IMR-90 (cell line): ENCODE results near the gene NCOR1. TPM values are rescaled to one million over a fixed set of nuclear protein-coding genes. Genes with fewer than 3 reads are reported as not detected.
"Not testable (repeated sequence)": the region's sequence is repeated elsewhere in the genome, so short reads cannot be mapped to it uniquely, and the experiment has no call there.

Experiments used
- ATAC-seq: fragments of 200-7000 bp; cut with Tn5 transposase; 2 replicates; pipeline ENCODE4 v1.9.1; 2020; ENCODE audit warnings: low read depth, mild to moderate bottlenecking, moderate library complexity
- BruUV-seq: library from RNA; stranded (reverse); fragments of 400-500 nt; replicated peaks from 2 replicates; lab custom pipeline; 2021; lab: Mats Ljungman, UMichigan
- CTCF ChIA-PET: fragments of 300-600 bp; formaldehyde crosslinking; extraction: SDS; loops from one replicate; lab custom pipeline; 2021; ENCODE audit warnings: antibody characterized with exemption; lab: Yijun Ruan, JAX
- POLR2A ChIA-PET: fragments of 300-600 bp; sonication (Branson Sonifier 250); formaldehyde crosslinking; loops from one replicate; lab custom pipeline; 2022; ENCODE audit warnings: antibody characterized with exemption; ENCODE audit not compliant: unreplicated experiment; lab: Charles Lee
- DNase-seq: peaks from one replicate; pipeline ENCODE4 v3.0.0; 2013
- H2AFZ ChIP-seq: replicated peaks from 2 replicates; pipeline ENCODE3; 2013; ENCODE audit warnings: low read length, mild to moderate bottlenecking; ENCODE audit not compliant: poor library complexity
- H2AK5ac ChIP-seq: 2 replicates; pipeline ENCODE4 v1.6.1; 2013; ENCODE audit warnings: low read depth, low read length, inconsistent platforms
- H2AK9ac ChIP-seq: replicated peaks from 2 replicates; pipeline ENCODE3; 2013; ENCODE audit warnings: mild to moderate bottlenecking, low read depth, low read length, moderate library complexity; ENCODE audit not compliant: poor library complexity
- H2BK120ac ChIP-seq: 2 replicates; pipeline ENCODE4 v1.6.1; 2013; ENCODE audit warnings: low read depth, low read length, inconsistent platforms
- H2BK15ac ChIP-seq: 3 replicates; pipeline ENCODE4 v1.6.1; 2013; ENCODE audit warnings: low read depth, low read length, inconsistent platforms
- H2BK20ac ChIP-seq: 2 replicates; pipeline ENCODE4 v1.6.1; 2013; ENCODE audit warnings: low read depth, mild to moderate bottlenecking, inconsistent platforms, low read length, moderate library complexity
- H2BK5ac ChIP-seq: 2 replicates; pipeline ENCODE4 v1.6.1; 2013; ENCODE audit warnings: mild to moderate bottlenecking, low read depth, low read length, inconsistent platforms; ENCODE audit not compliant: poor library complexity, severe bottlenecking
- H3K14ac ChIP-seq: replicated peaks from 2 replicates; pipeline ENCODE4 v1.6.1; 2013; ENCODE audit warnings: low read depth, low read length, inconsistent platforms
- H3K18ac ChIP-seq: 2 replicates; pipeline ENCODE4 v1.6.1; 2013; ENCODE audit warnings: low read depth, low read length, control low read depth
- H3K23ac ChIP-seq: 2 replicates; pipeline ENCODE4 v1.6.1; 2013; ENCODE audit warnings: low read depth, low read length, inconsistent platforms
- H3K27ac ChIP-seq: 2 replicates; pipeline ENCODE4 v1.5.1; 2013; ENCODE audit warnings: mild to moderate bottlenecking, control low read depth, low read length; ENCODE audit not compliant: insufficient read depth
- H3K27me3 ChIP-seq: 2 replicates; pipeline ENCODE4 v1.6.1; 2013; ENCODE audit warnings: low read length; ENCODE audit not compliant: control insufficient read depth, insufficient read depth
- H3K36me3 ChIP-seq: 2 replicates; pipeline ENCODE4 v1.6.1; 2013; ENCODE audit warnings: low read length, mixed read lengths; ENCODE audit not compliant: control insufficient read depth, insufficient read depth
- H3K4ac ChIP-seq: 2 replicates; pipeline ENCODE4 v1.6.1; 2013; ENCODE audit warnings: low read depth, low read length, inconsistent platforms
- H3K4me1 ChIP-seq: 2 replicates; pipeline ENCODE4 v1.6.1; 2013; ENCODE audit warnings: low read length, mixed read lengths; ENCODE audit not compliant: control insufficient read depth, insufficient read depth
- H3K4me2 ChIP-seq: 2 replicates; pipeline ENCODE4 v1.6.1; 2013; ENCODE audit warnings: low read depth, mild to moderate bottlenecking, control low read depth, low read length, moderate library complexity
- H3K4me3 ChIP-seq: 2 replicates; pipeline ENCODE4 v1.5.1; 2013; ENCODE audit warnings: low read depth, mild to moderate bottlenecking, control low read depth, low read length, moderate library complexity; ENCODE audit not compliant: insufficient read depth
- H3K56ac ChIP-seq: 2 replicates; pipeline ENCODE4 v1.6.1; 2013; ENCODE audit warnings: low read length, inconsistent platforms; ENCODE audit not compliant: insufficient read depth; ENCODE audit errors: extremely low read depth
- H3K79me1 ChIP-seq, 2 experiments: 2 replicates each; pipeline ENCODE4 v1.6.1; 2013; ENCODE audit warnings: low read length in 2 of 2, inconsistent platforms in 1 of 2, low read depth in 1 of 2
- H3K9ac ChIP-seq: 2 replicates; pipeline ENCODE4 v1.6.1; 2013; ENCODE audit warnings: low read depth, low read length, control low read depth
- H3K9me1 ChIP-seq: 2 replicates; pipeline ENCODE4 v1.6.1; 2013; ENCODE audit warnings: low read length, inconsistent platforms; ENCODE audit not compliant: insufficient read depth
- H3K9me3 ChIP-seq: 2 replicates; pipeline ENCODE4 v1.6.1; 2013; ENCODE audit warnings: low read length; ENCODE audit not compliant: control insufficient read depth, insufficient read depth
- H4K20me1 ChIP-seq: 2 replicates; pipeline ENCODE4 v1.6.1; 2013; ENCODE audit warnings: low read length, inconsistent platforms; ENCODE audit not compliant: insufficient read depth
- H4K5ac ChIP-seq: 2 replicates; pipeline ENCODE4 v1.6.1; 2013; ENCODE audit warnings: mild to moderate bottlenecking, low read depth, low read length, control low read depth
- H4K8ac ChIP-seq, 2 experiments: 2 replicates each; pipeline ENCODE4 v1.6.1; 2013; ENCODE audit warnings: low read depth in 2 of 2, low read length in 2 of 2, control low read depth in 1 of 2, inconsistent platforms in 1 of 2
- H4K91ac ChIP-seq: 2 replicates; pipeline ENCODE4 v1.6.1; 2013; ENCODE audit warnings: low read depth, low read length, inconsistent platforms; ENCODE audit not compliant: insufficient read depth
- WGBS, 2 experiments: methylation state at CpG; one replicate each; pipeline versions ENCODE4 v1.1.5 to v1.1.7; 2013; ENCODE audit warnings: missing lambda C conversion rate in 2 of 2; ENCODE audit not compliant: insufficient read length in 1 of 2; ENCODE audit errors: extremely low coverage in 2 of 2; 5-methylcytosine and 5-hydroxymethylcytosine counted together
- dilution Hi-C: fragments of 300-500 bp; cut with HindIII; formaldehyde crosslinking; loops from one replicate; pipeline ENCODE4 v1.14.3; 2018; ENCODE audit warnings: low sequenced_read_pairs; ENCODE audit not compliant: unreplicated experiment
- in situ Hi-C: fragments of 300-500 bp; cut with MboI; formaldehyde crosslinking; loops from 3 replicates; pipeline ENCODE4 v1.14.3; 2019; ENCODE audit warnings: low sequenced_read_pairs, inconsistent platforms, mixed read lengths
- intact Hi-C: fragments of 100-400 bp; cut with micrococcal nuclease; formaldehyde crosslinking; loops from 2 replicates; pipeline ENCODE4 v1.10.0; 2022
- polyA plus RNA-seq, 3 experiments: library from polyadenylated mRNA; depleted of rRNA; stranded (reverse); fragments of >200 nt; gene quantifications; 2 replicates each; pipeline ENCODE4 v1.2.3, GENCODE V29; 2012; ENCODE audit warnings: low replicate concordance in 1 of 3
- total RNA-seq: library from RNA; depleted of rRNA; stranded (reverse); fragments of >200 nt; gene quantifications from 2 replicates; pipeline ENCODE4 v1.2.3, GENCODE V29; 2012

NCOR1 gene
- total and polyA plus RNA-seq, 2 of the 4 experiments (the other 2 are of a cell fraction), result 54.5 to 80.3 TPM

DNA sequence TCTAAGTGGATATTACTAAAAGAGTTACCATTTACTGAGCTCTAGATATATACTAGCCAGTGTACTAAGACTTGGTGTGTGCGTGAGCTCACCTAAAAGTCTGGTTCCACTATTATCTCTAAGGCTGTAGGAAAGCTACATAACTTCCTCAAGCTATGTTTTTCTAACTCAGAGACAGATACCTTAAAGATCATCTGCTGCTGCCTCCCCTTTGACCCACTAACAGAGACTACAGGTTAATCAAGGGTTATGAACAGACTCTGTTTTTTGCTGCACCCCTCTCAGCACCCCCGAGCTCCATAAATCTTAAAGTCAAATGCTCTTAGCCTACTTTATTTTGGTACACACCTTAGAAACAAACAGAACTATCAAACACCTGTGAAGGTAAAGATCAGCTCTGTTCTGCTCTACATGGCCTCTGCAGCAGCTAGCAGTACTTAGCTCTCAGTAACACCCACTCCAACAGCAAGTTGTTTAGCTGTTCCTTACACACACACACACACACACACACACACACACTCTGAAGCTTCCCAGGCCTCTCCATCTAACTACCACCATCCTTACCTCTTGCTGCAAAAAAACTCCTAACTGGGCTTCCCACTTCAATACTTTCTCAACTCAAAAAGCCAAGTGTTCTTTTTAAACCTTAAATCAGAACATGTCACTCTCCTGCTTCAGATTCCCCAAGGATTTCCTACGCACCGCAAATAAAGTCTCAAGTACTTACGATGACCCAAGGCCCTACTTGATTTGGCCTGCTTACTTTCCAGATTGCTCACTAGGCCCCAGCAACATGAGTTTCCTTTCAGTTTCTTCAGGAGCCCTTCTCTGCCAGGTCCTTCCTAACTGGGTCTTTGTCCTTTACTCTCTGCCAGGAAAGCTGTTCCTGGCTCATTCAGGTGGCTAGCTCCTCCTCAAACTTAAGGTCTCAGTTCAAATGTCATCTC lies 12.5 kb downstream of the NCOR1 start:
- H3K14ac ChIP-seq, result not testable (repeated sequence)

DNA sequence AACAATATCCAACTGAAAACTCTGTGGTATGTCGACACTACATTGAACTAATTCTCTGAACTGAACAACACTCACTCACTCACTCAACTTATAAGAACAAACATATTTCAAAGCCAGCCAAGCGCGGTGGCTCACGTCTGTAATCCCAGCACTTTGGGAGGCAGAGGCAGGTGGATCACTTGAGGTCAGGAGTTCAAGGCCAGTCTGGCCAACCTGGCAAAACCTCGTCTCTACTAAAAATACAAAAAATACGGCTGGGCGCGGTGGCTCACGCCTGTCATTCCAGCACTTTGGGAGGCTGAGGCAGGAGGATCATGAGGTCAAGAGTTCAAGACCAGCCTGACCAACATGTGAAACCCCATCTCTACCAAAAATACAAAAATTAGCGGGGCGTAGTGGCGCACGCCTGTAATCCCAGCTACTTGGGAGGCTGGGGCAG lies 13.6 kb downstream of the NCOR1 start:
- H3K27me3 ChIP-seq, BruUV-seq, in situ Hi-C loops, H4K91ac ChIP-seq, H3K9me1 ChIP-seq, H2BK15ac ChIP-seq, H3K4me2 ChIP-seq, H3K27ac ChIP-seq, H4K8ac ChIP-seq, H3K56ac ChIP-seq, DNase-seq, H3K4me1 ChIP-seq, H3K4me3 ChIP-seq, POLR2A ChIA-PET, H3K9me3 ChIP-seq, H3K18ac ChIP-seq, intact Hi-C loops, H4K5ac ChIP-seq, ATAC-seq, H2AFZ ChIP-seq, H2BK20ac ChIP-seq, H3K14ac ChIP-seq, H3K36me3 ChIP-seq, H3K9ac ChIP-seq, H3K4ac ChIP-seq, H3K23ac ChIP-seq, H2BK120ac ChIP-seq, dilution Hi-C loops, H2AK9ac ChIP-seq, H2AK5ac ChIP-seq, CTCF ChIA-PET, H2BK5ac ChIP-seq: not testable (repeated sequence)
- Histone ChIP-seq H4K20me1 (peaks cover 61% of the 10 kb centered on the region), H3K79me1 (peaks cover 4 to 34% of the 10 kb centered on the region in 2 experiments)
- 67% methylated on average over 1 of the region's 13 CpGs; no CpG with 5 or more reads in 1 of the 2 experiments for WGBS, 2 experiments

More for the DNA sequence above, 12.5 kb downstream of the NCOR1 start:
- H2BK120ac ChIP-seq, H3K23ac ChIP-seq, H4K8ac ChIP-seq, dilution Hi-C loops, H2AFZ ChIP-seq, H3K9ac ChIP-seq, H3K36me3 ChIP-seq, H3K4ac ChIP-seq, H3K27me3 ChIP-seq, H3K18ac ChIP-seq, H2BK5ac ChIP-seq, H4K91ac ChIP-seq, H2AK5ac ChIP-seq, H3K4me1 ChIP-seq, H3K27ac ChIP-seq, H2BK15ac ChIP-seq, H3K9me1 ChIP-seq, in situ Hi-C loops, H3K4me2 ChIP-seq, H3K4me3 ChIP-seq, H2AK9ac ChIP-seq, H4K5ac ChIP-seq, H3K56ac ChIP-seq, BruUV-seq, DNase-seq, intact Hi-C loops, ATAC-seq, H3K9me3 ChIP-seq, H2BK20ac ChIP-seq: not testable (repeated sequence)
- CTCF ChIA-PET, result interaction anchor here (0.6 kb wide), 1 partner anchor 189 kb away, joined by 3 read pairs; no protein-coding TSS in a partner anchor
- WGBS, 2 experiments, result 93% methylated on average over 4 of the region's 5 CpGs; no CpG with 5 or more reads in 1 of the 2 experiments
- Histone ChIP-seq H3K79me1 (peaks cover 0 to 30% of the 10 kb centered on the region in 2 experiments; a peak in 3 of 4 replicates), H4K20me1 (peaks cover 60% of the 10 kb centered on the region)
- POLR2A ChIA-PET, result interaction anchor here (0.6 kb wide), 1 partner anchor 14 kb away, joined by 5 read pairs; no protein-coding TSS in a partner anchor
